ENCODE results near the gene KCNQ1. TPM values are rescaled to one million over a fixed set of nuclear protein-coding genes. Genes with fewer than 3 reads are reported as not detected.

KCNQ1 gene
- total RNA-seq (2022; extraction: Qiagen RNA extraction), result 0.66 to 1.1 TPM (median 0.71 TPM) in 5 replicates

GRCh38 chr11:2444821-2445745 lies at the start of gene KCNQ1:
KCNQ1 (plus strand) TSS chr11:2445008; CDS start chr11:2445099, 91 bp downstream.

GRCh38 chr11:2400069-2400761 lies 44.6 kb upstream of the KCNQ1 start, which contains the start of gene TSSC4:
TSSC4 (plus strand) TSS chr11:2400750; CDS start chr11:2402634, 1,884 bp downstream.

GRCh38 chr11:2443881-2444820 lies 657 bp upstream of the KCNQ1 start, which contains the start of gene TRPM5:
TRPM5 (minus strand) TSS chr11:2444514; CDS start chr11:2423036, 21,478 bp downstream.

GRCh38 chr11:2699531-2700414 lies 255.0 kb downstream of the KCNQ1 start, which contains the start of gene KCNQ1OT1:
KCNQ1OT1 (minus strand) TSS chr11:2699994.

GRCh38 chr11:2885678-2886081 lies 440.9 kb downstream of the KCNQ1 start, which contains the start of gene CDKN1C:
CDKN1C (minus strand) TSS chr11:2885775; CDS start chr11:2885456, 319 bp downstream.

Other genes starting within 250 kb of the KCNQ1 start
- 0.06 to 0.08 TPM in 2 of 5 replicates, not detected in the others for gene ASCL2, start 174.4 kb upstream of the KCNQ1 start, total RNA-seq (2022; extraction: Qiagen RNA extraction)
- not detected in 5 replicates for gene C11orf21, start 143.1 kb upstream of the KCNQ1 start, total RNA-seq (2022; extraction: Qiagen RNA extraction)
- not detected in 5 replicates for gene TSPAN32, start 143.0 kb upstream of the KCNQ1 start, total RNA-seq (2022; extraction: Qiagen RNA extraction)
- 305 to 439 TPM (median 424 TPM) in 5 replicates for gene CD81, start 67.7 kb upstream of the KCNQ1 start, total RNA-seq (2022; extraction: Qiagen RNA extraction)
- 44.9 to 80.9 TPM (median 69.5 TPM) in 5 replicates for gene TSSC4, start 44.3 kb upstream of the KCNQ1 start, total RNA-seq (2022; extraction: Qiagen RNA extraction)
- not detected in 5 replicates for gene TRPM5, start 494 bp upstream of the KCNQ1 start, total RNA-seq (2022; extraction: Qiagen RNA extraction)